K562 (cell line): Measurements from ENCODE around the gene H2BK1. TPM values are rescaled to one million over a fixed set of nuclear protein-coding genes. Genes with fewer than 3 reads are reported as not detected.

ENCODE experiments used
- ATAC-seq: fragments of 200-7000 bp; cut with Tn5 transposase; 3 replicates; pipeline ENCODE4 v1.9.1; 2020; ENCODE audit warnings: moderate library complexity
- BruUV-seq: library from RNA; stranded (reverse); fragments of 400-500 nt; replicated peaks from 2 replicates; lab custom pipeline; 2021; lab: Mats Ljungman, UMichigan
- CTCF ChIA-PET: fragments of 300-600 bp; formaldehyde crosslinking; extraction: SDS; loops from one replicate; lab custom pipeline; 2021; ENCODE audit warnings: low intra/inter-chr PET ratio; lab: Yijun Ruan, JAX
- POLR2A ChIA-PET: fragments of 300-600, 350-650 bp; sonication (Branson Sonifier 250); formaldehyde crosslinking; extraction: SDS; loops from one replicate; lab custom pipeline; 2021; ENCODE audit warnings: antibody characterized with exemption, inconsistent platforms; lab: Yijun Ruan, JAX
- DNase-seq, 4 experiments: peaks; one replicate each; pipeline versions ENCODE4 v3.0.0 to v3.0.0-alpha.2; 2011 to 2018; ENCODE audit warnings: low spot score in 3 of 4, mixed read lengths in 3 of 4; ENCODE audit errors: extremely low read depth in 1 of 4
- FAIRE-seq: peaks from 2 replicates; lab custom pipeline; 2011; peaks lifted over from hg19 to GRCh38; lab: Jason Lieb, UNC
- H2AFZ ChIP-seq: 2 replicates; pipeline ENCODE4 v1.6.0; 2011; ENCODE audit warnings: low read depth, low read length, control low read depth, inconsistent platforms
- H3K27ac ChIP-seq: fragments of 200-600 bp; 3 replicates; pipeline ENCODE4 v1.8.0; 2011; ENCODE audit warnings: low read depth, mild to moderate bottlenecking, control low read depth, inconsistent platforms, low read length, moderate library complexity, mixed read lengths; ENCODE audit errors: extremely low read depth
- H3K27me3 ChIP-seq, 2 experiments: fragments of 300-600 bp in 1 of 2; 2 replicates in 1 of 2; 3 replicates in 1 of 2; pipeline versions ENCODE4 v1.6.0 to v1.8.0; 2011; ENCODE audit warnings: inconsistent platforms in 2 of 2, low read length in 2 of 2, mild to moderate bottlenecking in 1 of 2, mixed read lengths in 1 of 2, moderate library complexity in 1 of 2; ENCODE audit not compliant: control insufficient read depth in 2 of 2, insufficient read depth in 2 of 2
- H3K36me3 ChIP-seq: fragments of 300-600 bp; 3 replicates; pipeline ENCODE4 v1.8.0; 2011; ENCODE audit warnings: mild to moderate bottlenecking, low read length, inconsistent platforms; ENCODE audit not compliant: control insufficient read depth, insufficient read depth
- H3K4me1 ChIP-seq, 2 experiments: fragments of 200-600 bp in 1 of 2; replicated peaks in 1 of 2; 2 replicates in 1 of 2; 3 replicates in 1 of 2; pipeline versions ENCODE4 v1.5.1 to v1.8.0; 2011; ENCODE audit warnings: inconsistent platforms in 2 of 2, low read length in 2 of 2, mild to moderate bottlenecking in 1 of 2, mixed read lengths in 1 of 2, moderate library complexity in 1 of 2; ENCODE audit not compliant: control insufficient read depth in 2 of 2, insufficient read depth in 2 of 2
- H3K4me2 ChIP-seq: 2 replicates; pipeline ENCODE4 v1.6.1; 2011; ENCODE audit warnings: low read length, control low read depth, inconsistent platforms, mixed read lengths; ENCODE audit not compliant: insufficient read depth
- H3K4me3 ChIP-seq: fragments of 200-600 bp; sonication (generic), shearing (Covaris generic); 2 replicates; pipeline ENCODE4 v1.5.1; 2016; ENCODE audit warnings: control low read depth, inconsistent platforms
- H3K79me2 ChIP-seq: fragments of 200-600 bp; 3 replicates; pipeline ENCODE4 v1.8.0; 2011; ENCODE audit warnings: low read length, inconsistent platforms; ENCODE audit not compliant: control insufficient read depth, insufficient read depth
- H3K9ac ChIP-seq, 2 experiments: 2 replicates each; pipeline versions ENCODE4 v1.6.0 to v1.6.1; 2011; ENCODE audit warnings: low read depth in 2 of 2, low read length in 2 of 2, control low read depth in 1 of 2, inconsistent platforms in 1 of 2, mild to moderate bottlenecking in 1 of 2, mixed read lengths in 1 of 2; ENCODE audit not compliant: insufficient read depth in 1 of 2
- H3K9me1 ChIP-seq: one replicate; pipeline ENCODE4 v1.6.0; 2011; ENCODE audit warnings: inconsistent platforms, mild to moderate bottlenecking, low read length, moderate library complexity; ENCODE audit not compliant: control insufficient read depth, insufficient read depth
- H3K9me3 ChIP-seq: replicated peaks from 2 replicates; pipeline ENCODE4 v1.5.1; 2011; ENCODE audit warnings: low read depth, low read length, inconsistent platforms; ENCODE audit not compliant: control insufficient read depth, insufficient read depth
- H4K20me1 ChIP-seq: replicated peaks from 2 replicates; pipeline ENCODE4 v1.6.1; 2011; ENCODE audit warnings: low read length, inconsistent platforms, mixed read lengths; ENCODE audit not compliant: control insufficient read depth, insufficient read depth
- AFF1 ChIP-seq, 2 experiments: fragments of 450-650 bp; IDR thresholded peaks; 2 replicates each; pipeline ENCODE4 v1.6.1; 2018; ENCODE audit warnings: mild to moderate bottlenecking in 2 of 2, low read depth in 1 of 2; ENCODE audit not compliant: partially characterized antibody in 2 of 2
- CLOCK ChIP-seq: fragments of 250-450 bp; sonication (Bioruptor Pico); IDR thresholded peaks from 2 replicates; pipeline ENCODE4 v1.4.0; 2020; ENCODE audit warnings: mild to moderate bottlenecking, moderate library complexity, borderline replicate concordance
- COPS2 ChIP-seq: fragments of 450-650 bp; conservative IDR thresholded peaks from 2 replicates; pipeline ENCODE4 v1.6.1; 2016; ENCODE audit warnings: mild to moderate bottlenecking, moderate library complexity
- EP300 ChIP-seq: IDR thresholded peaks from 2 replicates; pipeline ENCODE4 v1.6.1; 2012; ENCODE audit warnings: low read length, improper control_type of control experiment
- HINFP ChIP-seq: fragments of 450-650 bp; conservative IDR thresholded peaks from 2 replicates; pipeline ENCODE4 v1.6.1; 2016; ENCODE audit warnings: missing genetic modification characterization, low read depth, mild to moderate bottlenecking, control low read depth, missing compliant biosample characterization
- SMARCB1 ChIP-seq: IDR thresholded peaks from 2 replicates; pipeline ENCODE4 v1.6.1; 2011; ENCODE audit warnings: improper control_type of control experiment, low read depth; ENCODE audit not compliant: insufficient read length
- SOX6 ChIP-seq: fragments of 450-650 bp; IDR thresholded peaks from 2 replicates; pipeline ENCODE4 v1.6.1; 2014; ENCODE audit warnings: mild to moderate bottlenecking
- TAF9B ChIP-seq: fragments of 450-650 bp; IDR thresholded peaks from 2 replicates; pipeline ENCODE4 v1.6.1; 2018; ENCODE audit warnings: mild to moderate bottlenecking; ENCODE audit not compliant: partially characterized antibody
- TAL1 ChIP-seq: fragments of 450-650 bp; IDR thresholded peaks from 2 replicates; pipeline ENCODE4 v1.6.1; 2016; ENCODE audit warnings: mild to moderate bottlenecking
- ZFPM2 ChIP-seq: fragments of 250-450 bp; sonication (Bioruptor Pico); IDR thresholded peaks from 2 replicates; pipeline ENCODE4 v1.5.1; 2022; ENCODE audit warnings: mild to moderate bottlenecking
- ZNF354B ChIP-seq: fragments of 250-450 bp; sonication (Bioruptor Pico); IDR thresholded peaks from 2 replicates; pipeline ENCODE4 v1.4.0; 2020
- WGBS: fragments of 100-300 bp; shearing (Covaris generic); methylation state at CpG from one replicate; pipeline ENCODE4 v1.1.6; 2016; ENCODE audit warnings: low coverage, mixed read lengths; ENCODE audit not compliant: insufficient coverage; ENCODE audit errors: missing lambda C conversion rate; 5-methylcytosine and 5-hydroxymethylcytosine counted together
- in situ Hi-C: fragments of 300-500 bp; cut with MboI; formaldehyde crosslinking; loops from 4 replicates; pipeline ENCODE4 v1.15.0; 2018; ENCODE audit warnings: inconsistent platforms, mixed read lengths
- intact Hi-C: fragments of 100-400 bp; cut with micrococcal nuclease; formaldehyde crosslinking; loops from 2 replicates; pipeline ENCODE4 v1.14.2; 2022
- polyA plus RNA-seq, 8 experiments: library from polyadenylated mRNA; depleted of rRNA in 4 of 8; stranded (reverse) in 5 of 8; unstranded in 3 of 8; fragments of >200 nt; fragmentation: Nextera tagmentation in 2 of 8; fragmentation: Illumina TruSeq in 1 of 8; extraction: Ambion mirVana in 2 of 8; extraction: Trizol in 1 of 8; gene quantifications; 2 replicates each; pipeline versions ENCODE4 v1.2.1 to v1.2.3, GENCODE V29; 2011 to 2014; ENCODE audit warnings: inconsistent platforms in 1 of 8, missing spikeins in 1 of 8
- total RNA-seq, 7 experiments: library from RNA; depleted of rRNA in 6 of 7; stranded (reverse); fragments of >200 nt in 6 of 7; fragmentation: Illumina TruSeq in 2 of 7; extraction: Trizol in 2 of 7; gene quantifications; 2 replicates each; pipeline versions ENCODE4 v1.2.1 to v1.2.3, GENCODE V29; 2011 to 2021; ENCODE audit warnings: low replicate concordance in 1 of 7

Gene H2BK1
- total and polyA plus RNA-seq, 9 of the 15 experiments (the other 6 are each of a cell fraction or from before 2014, with no cell fraction given), result not detected

- ChIA-PET CTCF (no interaction called here), POLR2A (interaction anchor here (0.6 to 1.1 kb wide), 3 partner anchors 8 to 241 kb away, joined by 3 to 4 read pairs (median 3); no protein-coding TSS in a partner anchor)
- H3K36me3 ChIP-seq, result no peaks in the 10 kb centered on the region
- 0% methylated on average over 5 of the region's 5 CpGs for WGBS
- intact Hi-C loops, result no loop called here
- peaks cover 64 to 70% of the 10 kb centered on the region in 2 experiments for H3K27me3 ChIP-seq
- ATAC-seq (no peak), DNase-seq (no peak), FAIRE-seq (no peak)
- no peak overlapping the region for H3K27ac ChIP-seq
- peaks cover 2% of the 10 kb centered on the region; the same call in 1 of the 2 replicates for H4K20me1 ChIP-seq
- BruUV-seq, result no TSS peak
- H3K4me1 ChIP-seq, result peaks cover 0 to 19% of the 10 kb centered on the region in 2 experiments; a peak in 2 of 5 replicates
- no peak for TF ChIP-seq TAL1
- TF ChIP-seq ZFPM2 (CRISPR knock-in tag), result no peak
- no peak for TF ChIP-seq EP300
- TF ChIP-seq CLOCK (CRISPR knock-in tag), result no peak
- no peak for TF ChIP-seq SMARCB1
- TF ChIP-seq SOX6, result no peak
- TF ChIP-seq COPS2, result no peak
- no peak for TF ChIP-seq TAF9B
- no peak for TF ChIP-seq AFF1 (IDR thresholded peaks at IDR 0.05; ENCODE audit: low read depth in 1 of 2, partially characterized antibody in 2 of 2)
- TF ChIP-seq HINFP (tag), result no peak
- TF ChIP-seq ZNF354B (CRISPR knock-in tag), result no peak
- H3K79me2 ChIP-seq, result no peaks in the 10 kb centered on the region
- no peak overlapping the region for H3K9ac ChIP-seq
- no peaks in the 10 kb centered on the region; the same call in 1 of the 2 replicates for H3K9me3 ChIP-seq
- H3K9me1 ChIP-seq, result no peaks in the 10 kb centered on the region
- no peak overlapping the region for H3K4me3 ChIP-seq
- H3K4me2 ChIP-seq, result no peak overlapping the region
- no peak overlapping the region for H2AFZ ChIP-seq
- in situ Hi-C loops, result no loop called here
Observed at GRCh38 chr7:151188252-151188542, 22.1 kb downstream of the H2BK1 start.
